Activated CD8-positive, alpha-beta T cell treated with anti-CD3 and anti-CD28 coated beads for 36 hours (primary cell): ENCODE data around the gene SLC43A3. TPM values are rescaled to one million over a fixed set of nuclear protein-coding genes. Genes with fewer than 3 reads are reported as not detected.

Experiments
- ATAC-seq: fragments of 200-7000 bp; cut with Tn5 transposase; one replicate; pipeline ENCODE4 v1.10.0; 2021; ENCODE audit warnings: mild to moderate bottlenecking, moderate library complexity
- CTCF ChIA-PET: fragments of 350-600 bp; sonication (Branson Sonifier 250); formaldehyde crosslinking; loops from one replicate; lab custom pipeline; 2021; ENCODE audit warnings: antibody characterized with exemption; lab: Charles Lee
- POLR2A ChIA-PET: fragments of 350-600 bp; sonication (Branson Sonifier 250); formaldehyde crosslinking; loops from one replicate; lab custom pipeline; 2021; ENCODE audit warnings: antibody characterized with exemption; lab: Charles Lee
- DNase-seq: peaks from one replicate; pipeline ENCODE4 v3.0.0-alpha.2; 2020
- H3K27ac Mint-ChIP-seq: one replicate; pipeline ENCODE4 v1.8.0; 2021; ENCODE audit warnings: mild to moderate bottlenecking, mixed read lengths
- H3K27me3 Mint-ChIP-seq: one replicate; pipeline ENCODE4 v1.8.0; 2021; ENCODE audit warnings: mixed read lengths
- H3K36me3 Mint-ChIP-seq: one replicate; pipeline ENCODE4 v1.8.0; 2021; ENCODE audit warnings: low read depth, mixed read lengths
- H3K4me1 Mint-ChIP-seq: one replicate; pipeline ENCODE4 v1.8.0; 2021; ENCODE audit warnings: low read depth, mixed read lengths
- H3K4me3 Mint-ChIP-seq: one replicate; pipeline ENCODE4 v1.8.0; 2021; ENCODE audit warnings: mild to moderate bottlenecking, moderate library complexity, mixed read lengths
- H3K9me3 Mint-ChIP-seq: one replicate; pipeline ENCODE4 v1.8.0; 2021; ENCODE audit warnings: mixed read lengths
- CTCF ChIP-seq: fragments of 200-600 bp; IDR thresholded peaks from one replicate; pipeline ENCODE4 v1.8.0; 2022; ENCODE audit warnings: antibody characterized with exemption, mild to moderate bottlenecking
- intact Hi-C: fragments of 100-400 bp; cut with micrococcal nuclease; formaldehyde crosslinking; loops from one replicate; pipeline ENCODE4 v1.10.0; 2022
- total RNA-seq, 2 experiments: library from RNA; stranded (reverse); gene quantifications; one replicate each; pipeline ENCODE4 v1.2.3, GENCODE V29; 2021

Gene SLC43A3
- total RNA-seq, 2 experiments from 2014 or later = 294 to 300 TPM

DNA sequence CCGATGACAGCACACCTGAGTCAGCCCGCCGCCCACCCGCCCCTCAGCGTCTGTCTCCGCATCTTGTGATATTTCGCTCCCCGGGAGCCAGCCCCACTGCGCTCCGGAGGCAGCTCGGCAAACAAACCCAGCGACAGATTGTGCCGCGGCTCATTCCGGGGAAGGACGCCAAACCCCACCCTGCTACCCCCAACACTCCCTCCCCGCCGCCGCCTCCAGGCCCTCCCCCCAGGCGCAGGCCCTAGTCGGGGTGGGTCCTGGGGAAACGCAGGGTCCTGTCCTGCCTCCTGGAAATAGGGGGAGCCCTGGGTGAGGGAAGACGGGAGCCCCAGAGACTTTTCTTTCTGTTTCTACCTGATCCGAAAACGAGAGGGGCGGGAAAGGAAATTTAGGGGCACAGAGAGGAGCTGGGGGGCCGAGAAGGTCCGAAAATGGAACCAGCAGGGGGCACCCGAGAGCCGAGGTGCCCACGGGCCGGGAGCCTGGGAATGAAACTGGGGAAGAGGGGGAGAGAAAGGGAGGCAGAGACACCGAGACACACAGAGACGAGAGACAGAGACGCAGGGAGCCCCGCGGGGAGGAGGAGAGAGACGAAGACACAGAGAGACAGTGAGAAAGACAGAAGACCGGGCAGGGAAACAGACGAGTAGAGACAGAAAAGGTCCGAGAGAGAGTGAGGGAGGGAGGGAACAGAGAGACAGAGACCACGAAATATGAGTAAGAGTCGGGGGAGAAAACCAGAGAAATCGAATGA lies 31.7 kb upstream of the SLC43A3 start:
- DNase-seq (peak; percentile 78), ATAC-seq (peak; percentile 40)
- Mint-ChIP-seq H3K27me3 (peaks cover 33% of the 10 kb centered on the region), H3K4me1 (peaks cover 21% of the 10 kb centered on the region), H3K9me3 (no peaks in the 10 kb centered on the region), H3K4me3 (peak overlapping the region; percentile 69), H3K27ac (peak overlapping the region; percentile 2), H3K36me3 (no peaks in the 10 kb centered on the region)
- intact Hi-C loops = loop anchor here (2.0 kb wide), 1 partner anchor 22 kb away; no protein-coding TSS in a partner anchor
- POLR2A ChIA-PET = interaction anchor here (1.1 to 2.4 kb wide), 8 partner anchors 14 to 73 kb away, joined by 3 to 10 read pairs (median 5); partner anchors contain the start of gene TIMM10
- CTCF ChIA-PET = interaction anchor here (0.6 to 9.1 kb wide), 47 partner anchors 8 to 1036 kb away, joined by 3 to 254 read pairs (median 7); partner anchors contain the start of genes P2RX3, SLC43A1, SLC43A3 and TIMM10
- TF ChIP-seq CTCF = peak; percentile 93

DNA sequence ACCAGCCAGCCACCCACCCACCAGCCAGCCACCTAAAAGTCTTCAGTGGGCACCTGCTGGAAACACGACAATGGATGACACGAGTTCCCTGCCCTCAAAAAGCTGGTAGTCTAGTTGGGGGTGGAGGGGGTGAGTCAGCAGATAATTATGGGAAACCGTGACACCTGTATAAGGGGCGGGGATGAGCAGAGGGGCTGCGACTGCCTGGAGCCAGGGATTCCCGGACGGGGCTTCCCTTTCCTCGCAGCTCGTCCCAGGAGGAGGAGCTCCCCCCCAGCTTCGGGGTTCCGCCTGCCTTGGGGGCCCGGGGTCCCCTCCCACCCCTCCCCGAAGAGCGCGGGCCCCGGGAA lies 31.1 kb upstream of the SLC43A3 start:
- H3K4me1 Mint-ChIP-seq = peaks cover 21% of the 10 kb centered on the region
- DNase-seq (peak; percentile 61), ATAC-seq (peak; percentile 32)
- no peaks in the 10 kb centered on the region for H3K36me3 Mint-ChIP-seq
- ChIA-PET POLR2A (interaction anchor here (0.9 to 2.4 kb wide), 11 partner anchors 15 to 123 kb away, joined by 3 to 10 read pairs (median 4); partner anchors contain the start of genes SLC43A1 and TIMM10), CTCF (interaction anchor here (0.6 to 9.1 kb wide), 59 partner anchors 8 to 1037 kb away, joined by 3 to 254 read pairs (median 6); partner anchors contain the start of genes P2RX3, SLC43A1, SLC43A3 and SMTNL1)
- H3K27me3 Mint-ChIP-seq = peaks cover 34% of the 10 kb centered on the region
- no peak for TF ChIP-seq CTCF
- H3K9me3 Mint-ChIP-seq = no peaks in the 10 kb centered on the region
- no peak overlapping the region for H3K27ac Mint-ChIP-seq
- intact Hi-C loops = loop anchor here (2.0 kb wide), 1 partner anchor 23 kb away; no protein-coding TSS in a partner anchor
- H3K4me3 Mint-ChIP-seq = peak overlapping the region; percentile 69

GRCh38 chr11:57457643-57458023 lies 30.7 kb upstream of the SLC43A3 start:
- no peak overlapping the region for H3K27ac Mint-ChIP-seq
- H3K36me3 Mint-ChIP-seq = no peaks in the 10 kb centered on the region
- H3K4me3 Mint-ChIP-seq = peak overlapping the region; percentile 48
- ATAC-seq (peak; percentile 29), DNase-seq (no peak)
- H3K9me3 Mint-ChIP-seq = no peaks in the 10 kb centered on the region
- peaks cover 21% of the 10 kb centered on the region for H3K4me1 Mint-ChIP-seq
- TF ChIP-seq CTCF = peak; percentile 58
- CTCF ChIA-PET = interaction anchor here (0.6 to 9.1 kb wide), 55 partner anchors 9 to 334 kb away, joined by 3 to 254 read pairs (median 6); partner anchors contain the start of genes P2RX3, SLC43A1, SLC43A3 and SMTNL1
- peaks cover 34% of the 10 kb centered on the region for H3K27me3 Mint-ChIP-seq
- intact Hi-C loops = loop anchor here (1.0 to 2.0 kb wide), 2 partner anchors 23 to 70 kb away; no protein-coding TSS in a partner anchor
- POLR2A ChIA-PET = interaction anchor here (0.9 to 2.4 kb wide), 10 partner anchors 15 to 122 kb away, joined by 3 to 10 read pairs (median 4); partner anchors contain the start of genes SLC43A1 and TIMM10

DNA sequence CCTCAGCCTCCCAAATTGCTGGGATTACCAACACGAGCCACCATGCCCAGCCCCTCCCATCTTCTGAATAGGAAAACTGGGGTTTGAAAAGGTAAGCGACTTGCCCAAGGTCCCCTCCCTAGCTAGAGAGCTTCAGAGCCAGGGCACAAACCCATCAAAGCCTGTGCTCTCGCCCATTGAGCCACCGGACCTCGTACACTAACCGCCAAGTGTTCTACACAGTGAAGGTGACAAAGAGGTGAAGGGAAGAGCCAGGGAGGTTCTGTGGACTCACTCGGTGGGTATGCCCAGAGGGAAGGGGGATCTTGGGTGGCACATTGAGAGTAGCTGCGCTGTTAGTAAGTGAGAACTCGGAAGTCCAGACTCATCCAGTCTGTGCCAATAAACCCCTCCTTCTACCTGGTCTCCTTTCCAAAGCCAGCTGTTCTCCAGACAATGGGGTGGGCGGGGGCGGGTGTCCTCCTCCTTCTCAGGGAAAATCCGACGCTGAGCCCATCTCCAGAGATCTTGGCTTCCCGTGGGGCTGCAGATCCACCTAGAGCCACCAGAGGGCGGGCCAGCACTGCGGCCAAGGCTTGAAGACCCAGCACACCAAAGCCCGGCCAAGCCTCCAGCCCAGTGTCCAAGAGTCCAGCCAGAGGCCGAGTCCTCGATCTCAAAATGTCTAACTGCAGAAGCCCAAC lies 30.2 kb upstream of the SLC43A3 start:
- POLR2A ChIA-PET = interaction anchor here (0.9 to 2.4 kb wide), 9 partner anchors 18 to 122 kb away, joined by 3 to 10 read pairs (median 4); partner anchors contain the start of genes SLC43A1 and TIMM10

More for the DNA sequence above, 30.2 kb upstream of the SLC43A3 start:
- DNase-seq (peak; percentile 86), ATAC-seq (peak; percentile 57)
- Mint-ChIP-seq H3K9me3 (no peaks in the 10 kb centered on the region), H3K36me3 (no peaks in the 10 kb centered on the region), H3K4me1 (peaks cover 21% of the 10 kb centered on the region), H3K27ac (no peak overlapping the region), H3K27me3 (peaks cover 34% of the 10 kb centered on the region), H3K4me3 (peak overlapping the region; percentile 48)
- intact Hi-C loops = loop anchor here (1.0 kb wide), 1 partner anchor 70 kb away; no protein-coding TSS in a partner anchor
- CTCF ChIA-PET = interaction anchor here (0.6 to 9.1 kb wide), 55 partner anchors 8 to 335 kb away, joined by 3 to 254 read pairs (median 6); partner anchors contain the start of genes P2RX3, SLC43A1, SLC43A3 and SMTNL1
- TF ChIP-seq CTCF = peak; percentile 99
